Caco-2 (cell line): ENCODE measurements around the gene MICALL1. TPM values are rescaled to one million over a fixed set of nuclear protein-coding genes. Genes with fewer than 3 reads are reported as not detected.

Experiments used
- BruUV-seq: library from RNA; stranded (reverse); fragments of 400-500 nt; replicated peaks from 2 replicates; lab custom pipeline; 2021; lab: Mats Ljungman, UMichigan
- CTCF ChIA-PET: fragments of 300-600 bp; sonication (Branson Sonifier 250); formaldehyde crosslinking; loops from one replicate; lab custom pipeline; 2022; ENCODE audit warnings: antibody characterized with exemption; lab: Charles Lee
- POLR2A ChIA-PET: fragments of 300-600 bp; sonication (Branson Sonifier 250); formaldehyde crosslinking; loops from one replicate; lab custom pipeline; 2022; ENCODE audit warnings: antibody characterized with exemption; lab: Charles Lee
- DNase-seq, 2 experiments: peaks; one replicate each; pipeline versions ENCODE4 v3.0.0 to v3.0.0-alpha.2; 2020 to 2022
- H3K27me3 ChIP-seq: replicated peaks from 2 replicates; pipeline ENCODE4 v1.6.0; 2011; ENCODE audit warnings: low read length; ENCODE audit not compliant: control insufficient read depth, insufficient read depth
- H3K36me3 ChIP-seq: 2 replicates; pipeline ENCODE4 v1.5.1; 2011; ENCODE audit warnings: low read length; ENCODE audit not compliant: control insufficient read depth, insufficient read depth
- H3K4me1 ChIP-seq: fragments of 250-450 bp; sonication (Bioruptor Pico); 2 replicates; pipeline ENCODE4 v1.5.1; 2020; ENCODE audit warnings: mild to moderate bottlenecking
- H3K4me3 ChIP-seq: 2 replicates; pipeline ENCODE4 v1.5.1; 2011; ENCODE audit warnings: low read depth, mild to moderate bottlenecking, control low read depth, low read length
- H3K9me3 ChIP-seq: fragments of 250-450 bp; sonication (Bioruptor Pico); 2 replicates; pipeline ENCODE4 v1.5.1; 2020; ENCODE audit warnings: mild to moderate bottlenecking, moderate library complexity
- H3K27ac Mint-ChIP-seq: one replicate; pipeline ENCODE4 v1.8.0; 2022; ENCODE audit warnings: mixed read lengths; ENCODE audit not compliant: unreplicated experiment
- H3K27me3 Mint-ChIP-seq: one replicate; pipeline ENCODE4 v1.8.0; 2022; ENCODE audit warnings: mixed read lengths; ENCODE audit not compliant: insufficient read depth, unreplicated experiment
- H3K36me3 Mint-ChIP-seq: one replicate; pipeline ENCODE4 v1.8.0; 2022; ENCODE audit warnings: mild to moderate bottlenecking, mixed read lengths; ENCODE audit not compliant: insufficient read depth, unreplicated experiment
- H3K4me1 Mint-ChIP-seq: one replicate; pipeline ENCODE4 v1.8.0; 2022; ENCODE audit warnings: low read depth, mixed read lengths; ENCODE audit not compliant: unreplicated experiment
- H3K4me3 Mint-ChIP-seq: one replicate; pipeline ENCODE4 v1.8.0; 2022; ENCODE audit warnings: mild to moderate bottlenecking, moderate library complexity, mixed read lengths; ENCODE audit not compliant: unreplicated experiment
- H3K9me3 Mint-ChIP-seq: one replicate; pipeline ENCODE4 v1.8.0; 2022; ENCODE audit warnings: mixed read lengths; ENCODE audit not compliant: unreplicated experiment
- CTCF ChIP-seq, 2 experiments: fragments of 200-600 bp in 1 of 2; IDR thresholded peaks; 1 replicate in 1 of 2; 2 replicates in 1 of 2; pipeline versions ENCODE4 v1.5.1 to v1.8.0; 2011 to 2022; ENCODE audit warnings: antibody characterized with exemption in 1 of 2, control low read depth in 1 of 2, inconsistent platforms in 1 of 2, low read depth in 1 of 2, low read length in 1 of 2, mild to moderate bottlenecking in 1 of 2, moderate library complexity in 1 of 2; ENCODE audit not compliant: insufficient read depth in 1 of 2, severe bottlenecking in 1 of 2, unreplicated experiment in 1 of 2
- intact Hi-C: fragments of 100-400 bp; cut with micrococcal nuclease; formaldehyde crosslinking; loops from one replicate; pipeline ENCODE4 v1.10.0; 2022; ENCODE audit not compliant: unreplicated experiment
- total RNA-seq: library from RNA; stranded (reverse); gene quantifications from 2 replicates; pipeline ENCODE4 v1.2.3, GENCODE V29; 2022

Gene MICALL1
- total RNA-seq, 1 experiment from 2014 or later, result 46.7 TPM

GRCh38 chr22:37968452-37969251 lies 62.6 kb downstream of the MICALL1 start:
- H3K9me3 Mint-ChIP-seq, result no peaks in the 10 kb centered on the region
- no peaks in the 10 kb centered on the region for H3K9me3 ChIP-seq
- no TSS peak for BruUV-seq
- CTCF ChIA-PET, result no interaction called here
- 0 out of 2 replicates have a peak, but pooled peaks cover 5% of the 10 kb centered on the region for H3K36me3 ChIP-seq
- no peaks in the 10 kb centered on the region for H3K27me3 ChIP-seq
- H3K36me3 Mint-ChIP-seq, result peaks cover 28% of the 10 kb centered on the region
- no peak overlapping the region for H3K4me3 Mint-ChIP-seq
- H3K4me1 Mint-ChIP-seq, result peaks cover 7% of the 10 kb centered on the region
- no peaks in the 10 kb centered on the region for H3K4me1 ChIP-seq
- DNase-seq, result no peak
- TF ChIP-seq CTCF (IDR thresholded peaks at IDR 0.05; ENCODE audit: insufficient read depth in 1 of 2, low read depth in 1 of 2, low read length in 1 of 2, severe bottlenecking in 1 of 2, unreplicated experiment in 1 of 2), result no peak
- H3K4me3 ChIP-seq, result no peak overlapping the region
- H3K27ac Mint-ChIP-seq, result no peak overlapping the region
- POLR2A ChIA-PET, result no interaction called here
- intact Hi-C loops, result loop anchor here (5.0 kb wide), 1 partner anchor 36 kb away; no protein-coding TSS in a partner anchor
- no peaks in the 10 kb centered on the region for H3K27me3 Mint-ChIP-seq

GRCh38 chr22:37970864-37971263 lies 64.8 kb downstream of the MICALL1 start:
- Mint-ChIP-seq H3K9me3 (no peaks in the 10 kb centered on the region), H3K36me3 (peaks cover 24% of the 10 kb centered on the region), H3K27me3 (no peaks in the 10 kb centered on the region), H3K4me1 (peaks cover 5% of the 10 kb centered on the region), H3K4me3 (no peak overlapping the region), H3K27ac (no peak overlapping the region)
- no peaks in the 10 kb centered on the region for H3K4me1 ChIP-seq
- CTCF ChIA-PET, result interaction anchor here (0.6 kb wide), 1 partner anchor 11 kb away, joined by 3 read pairs; no protein-coding TSS in a partner anchor
- no TSS peak for BruUV-seq
- POLR2A ChIA-PET, result interaction anchor here (1.0 kb wide), 1 partner anchor 17 kb away, joined by 3 read pairs; the partner anchor contains the start of genes C22orf23 and POLR2F
- DNase-seq, result no peak
- no peak overlapping the region for H3K4me3 ChIP-seq
- no peak for TF ChIP-seq CTCF (IDR thresholded peaks at IDR 0.05; ENCODE audit: insufficient read depth in 1 of 2, low read depth in 1 of 2, low read length in 1 of 2, severe bottlenecking in 1 of 2, unreplicated experiment in 1 of 2)
- intact Hi-C loops, result no loop called here
- 0 out of 2 replicates have a peak, but pooled peaks cover 5% of the 10 kb centered on the region for H3K36me3 ChIP-seq
- H3K9me3 ChIP-seq, result no peaks in the 10 kb centered on the region
- no peaks in the 10 kb centered on the region for H3K27me3 ChIP-seq

GRCh38 chr22:37971475-37972434 lies 65.7 kb downstream of the MICALL1 start:
- H3K27me3 Mint-ChIP-seq, result no peaks in the 10 kb centered on the region

More at GRCh38 chr22:37971475-37972434, 65.7 kb downstream of the MICALL1 start:
- Mint-ChIP-seq H3K27ac (no peak overlapping the region), H3K4me1 (no peaks in the 10 kb centered on the region), H3K9me3 (no peaks in the 10 kb centered on the region), H3K4me3 (no peak overlapping the region), H3K36me3 (peaks cover 17% of the 10 kb centered on the region)
- ChIA-PET CTCF (no interaction called here), POLR2A (interaction anchor here (0.5 to 1.0 kb wide), 2 partner anchors 18 to 36 kb away, joined by 3 to 5 read pairs; partner anchors contain the start of genes C22orf23 and POLR2F)
- BruUV-seq, result no TSS peak
- DNase-seq, result no peak
- Histone ChIP-seq H3K36me3 (peaks cover 5% of the 10 kb centered on the region; the same call in 1 of the 2 replicates), H3K9me3 (no peaks in the 10 kb centered on the region), H3K4me3 (no peak overlapping the region), H3K4me1 (no peaks in the 10 kb centered on the region), H3K27me3 (no peaks in the 10 kb centered on the region)
- no peak for TF ChIP-seq CTCF (IDR thresholded peaks at IDR 0.05; ENCODE audit: insufficient read depth in 1 of 2, low read depth in 1 of 2, low read length in 1 of 2, severe bottlenecking in 1 of 2, unreplicated experiment in 1 of 2)
- intact Hi-C loops, result no loop called here
